HEK293 (cell line): ENCODE measurements around the gene C21orf91.
"Not testable (repeated sequence)": the region's sequence is repeated elsewhere in the genome, so short reads cannot be mapped to it uniquely, and the experiment has no call there.

Source experiments
- CTCF ChIA-PET: fragments of 350-600 bp; formaldehyde crosslinking; extraction: SDS; loops from one replicate; lab custom pipeline; 2021; ENCODE audit warnings: antibody characterized with exemption; lab: Yijun Ruan, JAX
- POLR2A ChIA-PET: fragments of 300-600 bp; formaldehyde crosslinking; extraction: SDS; loops from one replicate; lab custom pipeline; 2020; ENCODE audit warnings: antibody characterized with exemption, inconsistent platforms; lab: Yijun Ruan, JAX
- H3K27ac ChIP-seq: fragments of 200-500 bp; sonication (Bioruptor generic); 2 replicates; pipeline ENCODE4 v1.5.1; 2014; ENCODE audit warnings: low read depth, low read length, control low read depth, inconsistent platforms; ENCODE audit errors: extremely low read depth
- H3K36me3 ChIP-seq, 2 experiments: fragments of 200-500 bp in 1 of 2; sonication (Bioruptor generic) in 1 of 2; 1 replicate in 1 of 2; 2 replicates in 1 of 2; pipeline ENCODE4 v1.5.1; 2014 to 2017; ENCODE audit warnings: inconsistent platforms in 2 of 2, low read length in 2 of 2; ENCODE audit not compliant: control insufficient read depth in 2 of 2, insufficient read depth in 1 of 2
- H3K4me1 ChIP-seq: fragments of 200-500 bp; sonication (Bioruptor generic); 2 replicates; pipeline ENCODE4 v1.5.1; 2014; ENCODE audit warnings: mild to moderate bottlenecking, low read length, inconsistent platforms; ENCODE audit not compliant: control insufficient read depth, insufficient read depth
- H3K4me3 ChIP-seq: 2 replicates; pipeline ENCODE4 v1.5.1; 2011; ENCODE audit warnings: low read depth, mild to moderate bottlenecking, control low read depth, low read length, moderate library complexity
- H3K9me3 ChIP-seq: fragments of 200-500 bp; sonication (Bioruptor generic); 2 replicates; pipeline ENCODE4 v1.5.1; 2014; ENCODE audit warnings: low read depth, low read length, inconsistent platforms; ENCODE audit not compliant: control insufficient read depth, insufficient read depth
- SCRT2 ChIP-seq: fragments of 450-650 bp; formaldehyde crosslinking; IDR thresholded peaks from 2 replicates; pipeline ENCODE4 v1.5.1; 2016; ENCODE audit warnings: missing biosample characterization, missing genetic modification characterization
- ZBTB8A ChIP-seq: fragments of 450-650 bp; formaldehyde crosslinking; IDR thresholded peaks from 2 replicates; pipeline ENCODE4 v1.5.1; 2016; ENCODE audit warnings: missing biosample characterization, missing genetic modification characterization
- ZEB2 ChIP-seq: fragments of 450-650 bp; formaldehyde crosslinking; IDR thresholded peaks from 2 replicates; pipeline ENCODE4 v1.5.1; 2016; ENCODE audit warnings: missing biosample characterization, missing genetic modification characterization
- ZNF202 ChIP-seq: fragments of 450-650 bp; formaldehyde crosslinking; IDR thresholded peaks from 2 replicates; pipeline ENCODE4 v1.5.1; 2016; ENCODE audit warnings: missing biosample characterization, missing genetic modification characterization, borderline replicate concordance
- ZNF274 ChIP-seq, 2 experiments: fragments of 200-500 bp in 1 of 2; fragments of 450-650 bp in 1 of 2; sonication (Bioruptor generic) in 1 of 2; formaldehyde crosslinking in 1 of 2; IDR thresholded peaks; 2 replicates each; pipeline versions ENCODE4 v1.5.1 to v1.6.1; 2014 to 2016; ENCODE audit warnings: borderline replicate concordance in 1 of 2, inconsistent platforms in 1 of 2, low read length in 1 of 2, missing biosample characterization in 1 of 2, missing genetic modification characterization in 1 of 2
- ZNF311 ChIP-seq: fragments of 450-650 bp; formaldehyde crosslinking; IDR thresholded peaks from 2 replicates; pipeline ENCODE4 v1.5.1; 2017; ENCODE audit warnings: missing biosample characterization, missing genetic modification characterization, borderline replicate concordance
- ZNF366 ChIP-seq: fragments of 450-650 bp; formaldehyde crosslinking; conservative IDR thresholded peaks from 2 replicates; pipeline ENCODE4 v1.5.1; 2016; ENCODE audit warnings: missing biosample characterization, missing genetic modification characterization
- ZNF423 ChIP-seq: fragments of 450-650 bp; formaldehyde crosslinking; IDR thresholded peaks from 2 replicates; pipeline ENCODE4 v1.5.1; 2016; ENCODE audit warnings: missing biosample characterization, missing genetic modification characterization
- ZNF558 ChIP-seq: fragments of 450-650 bp; formaldehyde crosslinking; IDR thresholded peaks from 2 replicates; pipeline ENCODE4 v1.5.1; 2016; ENCODE audit warnings: missing biosample characterization, missing genetic modification characterization
- ZNF560 ChIP-seq: fragments of 450-650 bp; formaldehyde crosslinking; IDR thresholded peaks from 2 replicates; pipeline ENCODE4 v1.5.1; 2017; ENCODE audit warnings: missing biosample characterization, missing genetic modification characterization, borderline replicate concordance
- ZNF585B ChIP-seq: fragments of 450-650 bp; formaldehyde crosslinking; IDR thresholded peaks from 2 replicates; pipeline ENCODE4 v1.5.1; 2016; ENCODE audit warnings: missing biosample characterization, missing genetic modification characterization
- ZNF621 ChIP-seq: fragments of 450-650 bp; formaldehyde crosslinking; IDR thresholded peaks from 2 replicates; pipeline ENCODE4 v1.5.1; 2017; ENCODE audit warnings: missing biosample characterization, missing genetic modification characterization
- ZNF626 ChIP-seq: fragments of 450-650 bp; sonication (Bioruptor Pico); formaldehyde crosslinking; IDR thresholded peaks from 2 replicates; pipeline ENCODE4 v1.5.1; 2018; ENCODE audit warnings: missing biosample characterization, missing genetic modification characterization, inconsistent platforms
- ZNF654 ChIP-seq: fragments of 450-650 bp; formaldehyde crosslinking; IDR thresholded peaks from 2 replicates; pipeline ENCODE4 v1.5.1; 2016; ENCODE audit warnings: low read depth, missing biosample characterization, missing genetic modification characterization
- ZNF677 ChIP-seq: fragments of 450-650 bp; IDR thresholded peaks from 2 replicates; pipeline ENCODE4 v1.5.0; 2018; ENCODE audit warnings: missing biosample characterization, mild to moderate bottlenecking, missing genetic modification characterization, moderate library complexity
- TF ChIP-seq, protein P1 (sequence below): fragments of 450-650 bp; formaldehyde crosslinking; IDR thresholded peaks from 2 replicates; pipeline ENCODE4 v1.5.1; 2017; ENCODE audit warnings: missing biosample characterization, missing genetic modification characterization
- TF ChIP-seq, protein P2 (sequence below): fragments of 450-650 bp; formaldehyde crosslinking; IDR thresholded peaks from 2 replicates; pipeline ENCODE4 v1.5.1; 2016; ENCODE audit warnings: missing biosample characterization, missing genetic modification characterization
- TF ChIP-seq, protein P3 (sequence below): fragments of 450-650 bp; formaldehyde crosslinking; IDR thresholded peaks from 2 replicates; pipeline ENCODE4 v1.5.1; 2017; ENCODE audit warnings: missing biosample characterization, missing genetic modification characterization
- TF ChIP-seq, protein P4 (sequence below): fragments of 450-650 bp; formaldehyde crosslinking; IDR thresholded peaks from 2 replicates; pipeline ENCODE4 v1.5.0; 2017; ENCODE audit warnings: missing biosample characterization, missing genetic modification characterization, borderline replicate concordance

The C21orf91 gene

DNA sequence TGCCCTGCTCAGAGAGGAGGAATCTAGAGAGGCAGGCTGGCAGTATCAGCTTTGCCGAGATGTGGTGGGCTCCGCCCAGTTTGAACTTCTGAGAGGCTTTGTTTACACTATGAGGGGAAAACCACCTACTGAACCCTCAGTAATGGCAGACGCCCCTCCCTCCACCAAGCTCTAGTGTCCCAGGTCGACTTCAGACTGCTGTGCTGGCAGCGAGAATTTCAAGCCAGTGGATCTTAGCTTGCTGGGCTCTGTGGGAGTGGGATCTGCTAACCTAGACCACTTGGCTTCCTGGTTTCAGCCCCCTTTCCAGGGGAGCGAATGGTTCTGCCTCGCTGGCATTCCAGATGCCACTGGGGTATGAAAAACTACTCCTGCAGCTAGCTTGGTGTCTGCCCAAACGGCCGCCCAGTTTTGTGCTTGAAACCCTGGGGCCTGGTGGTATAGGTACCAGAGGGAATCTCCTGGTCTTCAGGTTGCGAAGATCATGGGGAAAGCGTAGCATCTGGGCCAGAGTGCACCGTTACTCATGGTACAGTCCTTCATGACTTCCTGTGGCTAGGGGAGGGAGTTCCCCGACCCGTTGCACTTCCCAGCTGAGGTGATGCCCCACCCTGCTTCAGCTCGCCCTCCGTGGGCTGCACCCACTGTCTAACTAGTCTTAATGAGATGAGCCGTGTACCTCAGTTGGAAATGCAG, 43.6 kb downstream of the C21orf91 start:
- Histone ChIP-seq H3K27ac (no peak overlapping the region), H3K36me3 (no peaks in the 10 kb centered on the region), H3K4me3 (no peak overlapping the region), H3K4me1 (peaks cover 7% of the 10 kb centered on the region; the same call in 1 of the 2 replicates), H3K9me3 (no peaks in the 10 kb centered on the region)
- TF ChIP-seq, protein P1, sequence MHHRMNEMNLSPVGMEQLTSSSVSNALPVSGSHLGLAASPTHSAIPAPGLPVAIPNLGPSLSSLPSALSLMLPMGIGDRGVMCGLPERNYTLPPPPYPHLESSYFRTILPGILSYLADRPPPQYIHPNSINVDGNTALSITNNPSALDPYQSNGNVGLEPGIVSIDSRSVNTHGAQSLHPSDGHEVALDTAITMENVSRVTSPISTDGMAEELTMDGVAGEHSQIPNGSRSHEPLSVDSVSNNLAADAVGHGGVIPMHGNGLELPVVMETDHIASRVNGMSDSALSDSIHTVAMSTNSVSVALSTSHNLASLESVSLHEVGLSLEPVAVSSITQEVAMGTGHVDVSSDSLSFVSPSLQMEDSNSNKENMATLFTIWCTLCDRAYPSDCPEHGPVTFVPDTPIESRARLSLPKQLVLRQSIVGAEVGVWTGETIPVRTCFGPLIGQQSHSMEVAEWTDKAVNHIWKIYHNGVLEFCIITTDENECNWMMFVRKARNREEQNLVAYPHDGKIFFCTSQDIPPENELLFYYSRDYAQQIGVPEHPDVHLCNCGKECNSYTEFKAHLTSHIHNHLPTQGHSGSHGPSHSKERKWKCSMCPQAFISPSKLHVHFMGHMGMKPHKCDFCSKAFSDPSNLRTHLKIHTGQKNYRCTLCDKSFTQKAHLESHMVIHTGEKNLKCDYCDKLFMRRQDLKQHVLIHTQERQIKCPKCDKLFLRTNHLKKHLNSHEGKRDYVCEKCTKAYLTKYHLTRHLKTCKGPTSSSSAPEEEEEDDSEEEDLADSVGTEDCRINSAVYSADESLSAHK = no peak
- no peak for TF ChIP-seq ZNF585B
- TF ChIP-seq, protein P2, sequence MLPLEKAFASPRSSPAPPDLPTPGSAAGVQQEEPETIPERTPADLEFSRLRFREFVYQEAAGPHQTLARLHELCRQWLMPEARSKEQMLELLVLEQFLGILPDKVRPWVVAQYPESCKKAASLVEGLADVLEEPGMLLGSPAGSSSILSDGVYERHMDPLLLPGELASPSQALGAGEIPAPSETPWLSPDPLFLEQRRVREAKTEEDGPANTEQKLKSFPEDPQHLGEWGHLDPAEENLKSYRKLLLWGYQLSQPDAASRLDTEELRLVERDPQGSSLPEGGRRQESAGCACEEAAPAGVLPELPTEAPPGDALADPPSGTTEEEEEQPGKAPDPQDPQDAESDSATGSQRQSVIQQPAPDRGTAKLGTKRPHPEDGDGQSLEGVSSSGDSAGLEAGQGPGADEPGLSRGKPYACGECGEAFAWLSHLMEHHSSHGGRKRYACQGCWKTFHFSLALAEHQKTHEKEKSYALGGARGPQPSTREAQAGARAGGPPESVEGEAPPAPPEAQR (tag by site-specific recombination) = no peak
- TF ChIP-seq SCRT2 (tag by site-specific recombination) = no peak
- no peak for TF ChIP-seq ZNF311 (tag by site-specific recombination)
- no peak for TF ChIP-seq ZNF626 (tag by site-specific recombination)
- no peak for TF ChIP-seq ZNF621 (tag by site-specific recombination)
- TF ChIP-seq, protein P3, sequence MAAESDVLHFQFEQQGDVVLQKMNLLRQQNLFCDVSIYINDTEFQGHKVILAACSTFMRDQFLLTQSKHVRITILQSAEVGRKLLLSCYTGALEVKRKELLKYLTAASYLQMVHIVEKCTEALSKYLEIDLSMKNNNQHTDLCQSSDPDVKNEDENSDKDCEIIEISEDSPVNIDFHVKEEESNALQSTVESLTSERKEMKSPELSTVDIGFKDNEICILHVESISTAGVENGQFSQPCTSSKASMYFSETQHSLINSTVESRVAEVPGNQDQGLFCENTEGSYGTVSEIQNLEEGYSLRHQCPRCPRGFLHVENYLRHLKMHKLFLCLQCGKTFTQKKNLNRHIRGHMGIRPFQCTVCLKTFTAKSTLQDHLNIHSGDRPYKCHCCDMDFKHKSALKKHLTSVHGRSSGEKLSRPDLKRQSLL (tag by site-specific recombination) = no peak
- TF ChIP-seq ZEB2 (tag by site-specific recombination) = no peak
- no peak for TF ChIP-seq ZNF654 (tag by site-specific recombination)
- TF ChIP-seq ZNF274 (IDR thresholded peaks at IDR 0.05; ENCODE audit: low read length) = no peak
- TF ChIP-seq ZNF274 (tag by site-specific recombination; IDR thresholded peaks at IDR 0.05; ENCODE audit: borderline replicate concordance) = no peak
- TF ChIP-seq ZBTB8A (tag by site-specific recombination) = no peak
- no peak for TF ChIP-seq ZNF558
- no peak for TF ChIP-seq ZNF423 (tag by site-specific recombination)
- TF ChIP-seq, protein P4, sequence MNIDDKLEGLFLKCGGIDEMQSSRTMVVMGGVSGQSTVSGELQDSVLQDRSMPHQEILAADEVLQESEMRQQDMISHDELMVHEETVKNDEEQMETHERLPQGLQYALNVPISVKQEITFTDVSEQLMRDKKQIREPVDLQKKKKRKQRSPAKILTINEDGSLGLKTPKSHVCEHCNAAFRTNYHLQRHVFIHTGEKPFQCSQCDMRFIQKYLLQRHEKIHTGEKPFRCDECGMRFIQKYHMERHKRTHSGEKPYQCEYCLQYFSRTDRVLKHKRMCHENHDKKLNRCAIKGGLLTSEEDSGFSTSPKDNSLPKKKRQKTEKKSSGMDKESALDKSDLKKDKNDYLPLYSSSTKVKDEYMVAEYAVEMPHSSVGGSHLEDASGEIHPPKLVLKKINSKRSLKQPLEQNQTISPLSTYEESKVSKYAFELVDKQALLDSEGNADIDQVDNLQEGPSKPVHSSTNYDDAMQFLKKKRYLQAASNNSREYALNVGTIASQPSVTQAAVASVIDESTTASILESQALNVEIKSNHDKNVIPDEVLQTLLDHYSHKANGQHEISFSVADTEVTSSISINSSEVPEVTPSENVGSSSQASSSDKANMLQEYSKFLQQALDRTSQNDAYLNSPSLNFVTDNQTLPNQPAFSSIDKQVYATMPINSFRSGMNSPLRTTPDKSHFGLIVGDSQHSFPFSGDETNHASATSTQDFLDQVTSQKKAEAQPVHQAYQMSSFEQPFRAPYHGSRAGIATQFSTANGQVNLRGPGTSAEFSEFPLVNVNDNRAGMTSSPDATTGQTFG (tag by site-specific recombination) = no peak
- TF ChIP-seq ZNF202 = no peak
- TF ChIP-seq ZNF560 (tag by site-specific recombination) = no peak
- no peak for TF ChIP-seq ZNF677 (tag by site-specific recombination)
- no peak for TF ChIP-seq ZNF366 (tag by site-specific recombination)
- CTCF ChIA-PET = no interaction called here
- POLR2A ChIA-PET = no interaction called here

DNA sequence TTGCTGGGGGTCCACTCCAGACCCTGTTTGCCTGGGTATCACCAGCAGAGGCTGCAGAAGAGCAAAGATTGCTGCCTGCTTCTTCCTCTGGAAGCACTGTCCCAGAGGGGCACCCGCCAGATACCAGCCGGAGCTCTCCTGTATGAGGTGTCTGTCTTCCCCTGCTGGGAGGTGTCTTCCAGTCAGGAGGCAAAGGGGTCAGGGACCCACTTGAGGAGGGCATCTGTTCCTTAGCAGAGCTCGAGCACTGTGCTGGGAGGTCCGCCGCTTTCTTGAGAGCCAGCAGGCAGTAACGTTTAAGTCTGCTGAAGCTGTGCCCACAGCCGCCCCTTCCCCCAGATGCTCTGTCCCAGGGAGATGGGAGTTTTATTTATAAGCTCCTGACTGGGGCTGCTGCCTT, 44.1 kb downstream of the C21orf91 start:
- H3K36me3 ChIP-seq, POLR2A ChIA-PET, H3K27ac ChIP-seq, H3K9me3 ChIP-seq, H3K4me1 ChIP-seq, H3K4me3 ChIP-seq, CTCF ChIA-PET: not testable (repeated sequence)
